Neural progenitor cell (in vitro differentiated cells): ENCODE measurements around the gene AP5Z1. TPM values are rescaled to one million over a fixed set of nuclear protein-coding genes. Genes with fewer than 3 reads are reported as not detected.

Experiments used
- DNase-seq: peaks from one replicate; pipeline ENCODE4 v3.0.0-alpha.2; 2016; ENCODE audit warnings: low spot score
- H2AFZ ChIP-seq: fragments of 200-600 bp; sonication (generic); replicated peaks from 2 replicates; pipeline ENCODE4 v1.6.1; 2016; ENCODE audit warnings: antibody characterized with exemption
- H3F3A ChIP-seq: fragments of 200-600 bp; sonication (generic); 2 replicates; pipeline ENCODE4 v1.6.1; 2016; ENCODE audit warnings: antibody characterized with exemption, low read depth
- H3K27ac ChIP-seq: fragments of 200-600 bp; sonication (generic); 2 replicates; pipeline ENCODE4 v1.5.1; 2016; ENCODE audit warnings: mild to moderate bottlenecking
- H3K27me3 ChIP-seq: fragments of 200-600 bp; sonication (generic); 2 replicates; pipeline ENCODE4 v1.6.1; 2016; ENCODE audit warnings: mild to moderate bottlenecking, moderate library complexity
- H3K36me3 ChIP-seq: fragments of 200-600 bp; sonication (generic); 2 replicates; pipeline ENCODE4 v1.5.1; 2016
- H3K4me1 ChIP-seq: fragments of 200-600 bp; sonication (generic); 2 replicates; pipeline ENCODE4 v1.6.1; 2016; ENCODE audit warnings: mixed run types
- H3K4me2 ChIP-seq: fragments of 200-600 bp; sonication (generic); 2 replicates; pipeline ENCODE4 v1.6.1; 2016
- H3K4me3 ChIP-seq: fragments of 200-600 bp; sonication (generic); 2 replicates; pipeline ENCODE4 v1.5.1; 2016
- H3K79me2 ChIP-seq: fragments of 200-600 bp; sonication (generic); 2 replicates; pipeline ENCODE4 v1.6.1; 2016; ENCODE audit warnings: low read depth
- H3K9ac ChIP-seq: fragments of 200-600 bp; sonication (generic); 2 replicates; pipeline ENCODE4 v1.6.1; 2016
- H3K9me3 ChIP-seq: fragments of 200-600 bp; sonication (generic); 2 replicates; pipeline ENCODE4 v1.5.1; 2016; ENCODE audit warnings: low read depth
- H4K20me1 ChIP-seq: fragments of 200-600 bp; sonication (generic); 2 replicates; pipeline ENCODE4 v1.6.1; 2016; ENCODE audit warnings: low read depth
- H3K27ac Mint-ChIP-seq: 3 replicates; pipeline ENCODE4 v1.8.0; 2021; ENCODE audit warnings: mixed read lengths
- H3K27me3 Mint-ChIP-seq: 2 replicates; pipeline ENCODE4 v1.8.0; 2022; ENCODE audit warnings: low read depth, mild to moderate bottlenecking, inconsistent platforms, moderate library complexity, mixed read lengths; ENCODE audit not compliant: insufficient read depth
- H3K36me3 Mint-ChIP-seq: 3 replicates; pipeline ENCODE4 v1.8.0; 2021; ENCODE audit warnings: mixed read lengths
- H3K4me1 Mint-ChIP-seq: 3 replicates; pipeline ENCODE4 v1.8.0; 2021; ENCODE audit warnings: mixed read lengths
- H3K4me3 Mint-ChIP-seq: 3 replicates; pipeline ENCODE4 v1.8.0; 2021; ENCODE audit warnings: mild to moderate bottlenecking, moderate library complexity, mixed read lengths
- H3K9me3 Mint-ChIP-seq: 3 replicates; pipeline ENCODE4 v1.8.0; 2020; ENCODE audit warnings: mixed read lengths
- EZH2 ChIP-seq: fragments of 200-600 bp; sonication (generic); IDR thresholded peaks from 2 replicates; pipeline ENCODE4 v1.6.1; 2017; ENCODE audit warnings: antibody characterized with exemption, mild to moderate bottlenecking, moderate library complexity
- EZH2phosphoT487 ChIP-seq: fragments of 200-600 bp; sonication (generic); IDR thresholded peaks from 2 replicates; pipeline ENCODE4 v1.6.1; 2017; ENCODE audit warnings: antibody characterized with exemption
- total RNA-seq: library from RNA; depleted of rRNA; stranded (reverse); fragments of >200 nt; gene quantifications from 2 replicates; pipeline ENCODE4 v1.2.3, GENCODE V29; 2015; ENCODE audit warnings: low replicate concordance
- TF ChIP-seq, protein P1 (sequence below): fragments of 200-600 bp; sonication (generic); IDR thresholded peaks from 2 replicates; pipeline ENCODE4 v1.5.1; 2017; ENCODE audit warnings: antibody characterized with exemption, mild to moderate bottlenecking

AP5Z1 gene
- total RNA-seq, 1 donor from 2014 or later, result 8.3 TPM

DNA sequence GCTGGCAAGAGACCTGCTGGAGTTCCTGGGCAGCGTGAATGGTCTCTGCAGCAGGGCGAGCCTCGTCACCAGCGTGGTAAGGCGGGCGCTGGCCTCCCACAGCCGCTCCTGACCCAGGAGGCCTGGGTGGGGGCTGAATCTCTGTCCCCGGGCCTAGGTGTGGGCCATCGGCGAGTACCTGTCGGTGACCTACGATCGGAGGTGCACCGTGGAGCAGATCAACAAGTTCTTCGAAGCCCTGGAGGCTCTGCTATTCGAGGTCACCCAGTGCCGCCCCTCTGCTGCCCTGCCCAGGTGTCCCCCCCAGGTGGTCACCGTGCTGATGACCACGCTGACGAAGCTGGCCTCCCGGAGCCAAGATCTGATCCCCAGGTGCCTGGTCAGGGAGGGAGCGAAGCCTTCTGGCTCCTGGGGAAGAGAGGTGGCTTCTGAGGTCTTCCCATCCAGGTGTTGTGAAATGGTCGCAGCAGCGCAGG lies 15.1 kb downstream of the AP5Z1 start:
- TF ChIP-seq EZH2, result no peak
- TF ChIP-seq, protein P1, sequence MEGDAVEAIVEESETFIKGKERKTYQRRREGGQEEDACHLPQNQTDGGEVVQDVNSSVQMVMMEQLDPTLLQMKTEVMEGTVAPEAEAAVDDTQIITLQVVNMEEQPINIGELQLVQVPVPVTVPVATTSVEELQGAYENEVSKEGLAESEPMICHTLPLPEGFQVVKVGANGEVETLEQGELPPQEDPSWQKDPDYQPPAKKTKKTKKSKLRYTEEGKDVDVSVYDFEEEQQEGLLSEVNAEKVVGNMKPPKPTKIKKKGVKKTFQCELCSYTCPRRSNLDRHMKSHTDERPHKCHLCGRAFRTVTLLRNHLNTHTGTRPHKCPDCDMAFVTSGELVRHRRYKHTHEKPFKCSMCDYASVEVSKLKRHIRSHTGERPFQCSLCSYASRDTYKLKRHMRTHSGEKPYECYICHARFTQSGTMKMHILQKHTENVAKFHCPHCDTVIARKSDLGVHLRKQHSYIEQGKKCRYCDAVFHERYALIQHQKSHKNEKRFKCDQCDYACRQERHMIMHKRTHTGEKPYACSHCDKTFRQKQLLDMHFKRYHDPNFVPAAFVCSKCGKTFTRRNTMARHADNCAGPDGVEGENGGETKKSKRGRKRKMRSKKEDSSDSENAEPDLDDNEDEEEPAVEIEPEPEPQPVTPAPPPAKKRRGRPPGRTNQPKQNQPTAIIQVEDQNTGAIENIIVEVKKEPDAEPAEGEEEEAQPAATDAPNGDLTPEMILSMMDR, result no peak
- no peak for TF ChIP-seq EZH2phosphoT487
- Histone ChIP-seq H4K20me1 (no peaks in the 10 kb centered on the region), H3K9me3 (no peaks in the 10 kb centered on the region), H3F3A (no peaks in the 10 kb centered on the region), H3K9ac (no peak overlapping the region), H3K4me1 (no peaks in the 10 kb centered on the region), H3K27ac (no peak overlapping the region), H3K27me3 (no peaks in the 10 kb centered on the region), H2AFZ (no peak overlapping the region), H3K4me3 (no peak overlapping the region), H3K36me3 (no peaks in the 10 kb centered on the region), H3K4me2 (no peak overlapping the region), H3K79me2 (no peaks in the 10 kb centered on the region)
- peaks cover 8% of the 10 kb centered on the region for H3K36me3 Mint-ChIP-seq
- peaks cover 11% of the 10 kb centered on the region for H3K4me1 Mint-ChIP-seq
- H3K27ac Mint-ChIP-seq, result no peak overlapping the region
- no peaks in the 10 kb centered on the region for H3K27me3 Mint-ChIP-seq
- no peaks in the 10 kb centered on the region for H3K9me3 Mint-ChIP-seq
- no peak overlapping the region for H3K4me3 Mint-ChIP-seq
- no peak for DNase-seq

DNA sequence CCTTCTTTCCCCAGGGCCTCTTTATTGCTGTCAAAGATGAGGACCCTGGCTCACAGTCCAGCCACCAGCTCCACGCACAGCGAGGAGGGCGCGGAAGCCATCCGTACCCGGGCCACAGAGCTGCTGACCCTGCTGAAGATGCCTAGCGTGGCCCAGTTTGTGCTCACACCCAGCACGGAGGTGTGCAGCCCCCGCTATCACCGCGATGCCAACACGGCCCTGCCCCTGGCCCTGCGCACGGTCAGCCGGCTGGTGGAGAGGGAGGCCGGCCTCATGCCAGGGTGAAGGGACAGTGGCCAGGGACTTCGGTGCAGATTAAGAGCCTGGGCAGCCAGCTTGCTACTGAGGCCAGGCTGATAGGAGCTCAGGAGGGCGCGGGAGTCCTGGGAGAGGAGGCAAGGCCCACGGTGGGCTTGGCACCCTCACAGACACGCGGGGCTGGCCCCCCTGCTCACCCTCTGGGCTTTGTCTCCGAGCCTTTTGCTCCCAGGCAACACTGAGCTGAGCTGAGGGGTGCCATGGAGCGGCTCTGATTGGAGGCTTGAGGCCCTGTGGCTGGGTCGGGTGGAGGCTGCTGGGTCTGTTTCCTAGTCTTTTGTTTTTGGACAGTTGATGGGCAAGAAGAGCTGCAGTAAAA lies 15.8 kb downstream of the AP5Z1 start:
- TF ChIP-seq EZH2, result no peak
- TF ChIP-seq, protein P1, result no peak
- no peak for TF ChIP-seq EZH2phosphoT487
- H3K27me3 ChIP-seq, result no peaks in the 10 kb centered on the region
- H3K27ac ChIP-seq, result no peak overlapping the region
- Mint-ChIP-seq H3K4me1 (peaks cover 11% of the 10 kb centered on the region), H3K9me3 (no peaks in the 10 kb centered on the region), H3K27ac (no peak overlapping the region), H3K27me3 (no peaks in the 10 kb centered on the region), H3K36me3 (peaks cover 10% of the 10 kb centered on the region), H3K4me3 (no peak overlapping the region)
- no peak overlapping the region for H3K9ac ChIP-seq
- no peak for DNase-seq
- H4K20me1 ChIP-seq, result no peaks in the 10 kb centered on the region
- H3K9me3 ChIP-seq, result no peaks in the 10 kb centered on the region
- H3K36me3 ChIP-seq, result no peaks in the 10 kb centered on the region
- no peaks in the 10 kb centered on the region for H3K79me2 ChIP-seq
- no peak overlapping the region for H3K4me2 ChIP-seq
- no peak overlapping the region for H2AFZ ChIP-seq
- no peaks in the 10 kb centered on the region for H3F3A ChIP-seq
- H3K4me1 ChIP-seq, result no peaks in the 10 kb centered on the region
- no peak overlapping the region for H3K4me3 ChIP-seq

DNA sequence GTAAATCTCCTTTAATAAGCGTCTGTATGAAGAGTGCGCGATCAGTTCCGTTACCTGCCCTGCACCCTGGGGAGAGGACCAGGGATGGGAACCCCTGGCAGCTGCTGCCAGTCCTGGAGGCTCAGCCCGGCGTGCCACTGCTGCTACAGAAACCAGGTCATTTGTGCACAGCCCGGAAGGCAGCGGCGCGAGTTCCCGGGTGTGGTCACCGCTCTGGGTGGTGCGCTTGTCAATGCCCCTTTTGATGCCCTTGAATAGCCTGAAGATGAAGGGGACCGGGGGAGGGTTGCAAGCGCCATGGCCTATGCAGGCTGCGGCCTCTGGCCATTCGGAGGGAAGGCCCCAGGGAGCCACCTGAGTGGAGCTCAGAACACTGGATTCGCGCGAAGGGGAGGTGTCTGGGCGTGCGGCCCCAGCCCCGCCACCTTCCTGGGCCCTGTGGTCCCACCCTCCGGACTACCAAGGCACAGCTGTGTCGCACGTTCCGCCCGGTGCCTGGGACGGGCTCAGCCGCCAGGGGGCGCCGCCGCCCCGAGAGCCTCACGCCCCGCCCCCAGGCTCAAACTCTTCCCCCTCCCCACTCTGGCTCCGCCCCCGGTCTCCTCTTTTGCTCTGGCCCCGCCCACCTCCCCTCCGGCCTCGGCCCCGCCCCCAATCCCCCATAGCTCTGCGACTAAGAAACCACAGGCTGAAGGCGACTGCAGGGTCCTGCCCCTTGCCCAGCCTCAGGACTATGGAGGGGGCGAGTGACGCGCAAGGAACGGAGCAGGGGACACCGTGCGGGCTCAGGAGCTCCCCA lies 16.5 kb downstream of the AP5Z1 start:
- no peak overlapping the region for H3K4me3 Mint-ChIP-seq
- H3K4me2 ChIP-seq, result peak overlapping the region; percentile 68
- peak; percentile 93 for DNase-seq
- no peaks in the 10 kb centered on the region for H3K36me3 ChIP-seq
- no peaks in the 10 kb centered on the region for H3K4me1 ChIP-seq
- no peaks in the 10 kb centered on the region for H3K27me3 ChIP-seq
- H3K4me1 Mint-ChIP-seq, result peaks cover 11% of the 10 kb centered on the region
- H3K79me2 ChIP-seq, result no peaks in the 10 kb centered on the region
- no peak overlapping the region for H3K9ac ChIP-seq
- no peak overlapping the region for H3K27ac Mint-ChIP-seq
- peaks cover 11% of the 10 kb centered on the region for H3K36me3 Mint-ChIP-seq
- no peaks in the 10 kb centered on the region for H3K9me3 Mint-ChIP-seq
- no peaks in the 10 kb centered on the region for H4K20me1 ChIP-seq
- peak overlapping the region; percentile 73 for H2AFZ ChIP-seq
- no peaks in the 10 kb centered on the region for H3K9me3 ChIP-seq
- no peaks in the 10 kb centered on the region for H3F3A ChIP-seq
- TF ChIP-seq, protein P1, result peak; percentile 77
- TF ChIP-seq EZH2, result no peak
- no peak for TF ChIP-seq EZH2phosphoT487
- peak overlapping the region; percentile 53 for H3K4me3 ChIP-seq
- no peak overlapping the region for H3K27ac ChIP-seq
- peaks cover 1% of the 10 kb centered on the region for H3K27me3 Mint-ChIP-seq
